ENCODE data around the gene PDE1A. TPM values are rescaled to one million over a fixed set of nuclear protein-coding genes. Genes with fewer than 3 reads are reported as not detected.

Gene PDE1A
- total RNA-seq, 2 experiments from 2014 or later, result not detected

DNA sequence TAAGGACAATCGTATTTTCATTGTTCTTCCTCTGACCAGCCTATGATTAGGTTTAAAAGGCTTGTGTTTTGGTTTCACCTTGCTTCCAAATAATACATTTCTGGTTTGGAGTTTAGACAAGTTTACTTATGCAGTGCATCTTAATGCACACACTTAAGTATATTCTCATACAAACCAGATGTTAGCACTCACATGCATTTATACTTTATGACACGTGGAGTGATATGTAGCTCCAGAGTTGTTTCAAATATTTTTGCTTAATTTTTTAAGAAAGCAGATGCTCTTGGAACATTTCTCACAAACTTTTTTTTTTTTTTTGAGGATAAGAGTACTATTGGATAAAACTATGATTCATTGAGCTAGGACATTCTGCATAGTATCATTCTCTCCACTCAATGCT, 109.9 kb downstream of the PDE1A start:
- no peaks in the 10 kb centered on the region for H3K4me1 ChIP-seq (ENCODE audit: insufficient read depth, low read length, poor library complexity, severe bottlenecking)
- CTCF ChIA-PET (ENCODE audit: unreplicated experiment), result no interaction called here
- BruUV-seq (replicated peaks), result no TSS peak
- H3K36me3 ChIP-seq (ENCODE audit: insufficient read depth, low read length), result no peaks in the 10 kb centered on the region
- no peak overlapping the region for H3K4me2 ChIP-seq (ENCODE audit: low read length)
- H3K27ac ChIP-seq (ENCODE audit: low read depth, low read length, poor library complexity, severe bottlenecking), result no peak overlapping the region
- POLR2A ChIA-PET, result interaction anchor here (0.7 kb wide), 1 partner anchor 772 kb away, joined by 3 read pairs; no protein-coding TSS in a partner anchor
- H3K9me3 ChIP-seq (ENCODE audit: low read length), result no peaks in the 10 kb centered on the region
- no peaks in the 10 kb centered on the region for H3K9me2 ChIP-seq (ENCODE audit: insufficient read depth, low read length)
- TF ChIP-seq EZH2phosphoT487 (IDR thresholded peaks at IDR 0.05; ENCODE audit: borderline replicate concordance, low read depth, low read length), result no peak
- TF ChIP-seq, protein P1, sequence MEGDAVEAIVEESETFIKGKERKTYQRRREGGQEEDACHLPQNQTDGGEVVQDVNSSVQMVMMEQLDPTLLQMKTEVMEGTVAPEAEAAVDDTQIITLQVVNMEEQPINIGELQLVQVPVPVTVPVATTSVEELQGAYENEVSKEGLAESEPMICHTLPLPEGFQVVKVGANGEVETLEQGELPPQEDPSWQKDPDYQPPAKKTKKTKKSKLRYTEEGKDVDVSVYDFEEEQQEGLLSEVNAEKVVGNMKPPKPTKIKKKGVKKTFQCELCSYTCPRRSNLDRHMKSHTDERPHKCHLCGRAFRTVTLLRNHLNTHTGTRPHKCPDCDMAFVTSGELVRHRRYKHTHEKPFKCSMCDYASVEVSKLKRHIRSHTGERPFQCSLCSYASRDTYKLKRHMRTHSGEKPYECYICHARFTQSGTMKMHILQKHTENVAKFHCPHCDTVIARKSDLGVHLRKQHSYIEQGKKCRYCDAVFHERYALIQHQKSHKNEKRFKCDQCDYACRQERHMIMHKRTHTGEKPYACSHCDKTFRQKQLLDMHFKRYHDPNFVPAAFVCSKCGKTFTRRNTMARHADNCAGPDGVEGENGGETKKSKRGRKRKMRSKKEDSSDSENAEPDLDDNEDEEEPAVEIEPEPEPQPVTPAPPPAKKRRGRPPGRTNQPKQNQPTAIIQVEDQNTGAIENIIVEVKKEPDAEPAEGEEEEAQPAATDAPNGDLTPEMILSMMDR (conservative IDR thresholded peaks at IDR 0.05; ENCODE audit: low read length), result no peak
- no peaks in the 10 kb centered on the region for H4K20me1 ChIP-seq (ENCODE audit: insufficient read depth, low read length)
- no peaks in the 10 kb centered on the region for H3K79me2 ChIP-seq (ENCODE audit: insufficient read depth, low read depth, low read length)
- no peak overlapping the region for H3K4me3 ChIP-seq (ENCODE audit: low read depth, low read length, poor library complexity, severe bottlenecking)
- intact Hi-C loops (cut with micrococcal nuclease; ENCODE audit: unreplicated experiment), result no loop called here
- H2AFZ ChIP-seq (ENCODE audit: low read length), result no peak overlapping the region
- DNase-seq (ENCODE audit: low spot score), result no peak

DNA sequence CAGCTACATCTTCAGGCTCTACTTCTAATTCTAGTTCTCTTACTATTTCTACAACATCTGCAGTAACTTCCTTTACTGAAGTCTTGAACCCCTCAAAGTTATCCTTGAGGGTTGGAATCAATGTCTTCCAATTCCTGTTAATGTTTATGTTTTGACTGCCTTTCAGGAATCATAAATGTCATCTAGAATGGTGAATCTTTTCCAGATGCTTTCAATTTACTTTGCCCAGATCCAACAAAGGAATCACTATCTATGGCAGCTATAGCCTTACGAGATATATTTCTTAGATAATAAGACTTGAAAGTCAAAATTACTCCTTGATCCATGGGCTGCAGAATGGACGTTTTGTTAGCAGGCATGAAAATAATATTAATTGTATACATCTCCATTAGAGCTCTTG, 123.9 kb downstream of the PDE1A start:
- BruUV-seq (replicated peaks), result no TSS peak
- ChIA-PET CTCF (ENCODE audit: unreplicated experiment) (no interaction called here), POLR2A (no interaction called here)
- no peak overlapping the region for H3K4me3 ChIP-seq (ENCODE audit: low read depth, low read length, poor library complexity, severe bottlenecking)
- H3K4me2 ChIP-seq (ENCODE audit: low read length), result no peak overlapping the region
- H3K9me3 ChIP-seq (ENCODE audit: low read length), result no peaks in the 10 kb centered on the region
- H3K9me2 ChIP-seq (ENCODE audit: insufficient read depth, low read length), result no peaks in the 10 kb centered on the region
- no peak for DNase-seq (ENCODE audit: low spot score)
- no peaks in the 10 kb centered on the region for H3K4me1 ChIP-seq (ENCODE audit: insufficient read depth, low read length, poor library complexity, severe bottlenecking)
- intact Hi-C loops (cut with micrococcal nuclease; ENCODE audit: unreplicated experiment), result no loop called here
- H3K79me2 ChIP-seq (ENCODE audit: insufficient read depth, low read depth, low read length), result no peaks in the 10 kb centered on the region
- no peak overlapping the region for H2AFZ ChIP-seq (ENCODE audit: low read length)
- TF ChIP-seq, protein P1 (conservative IDR thresholded peaks at IDR 0.05; ENCODE audit: low read length), result no peak
- TF ChIP-seq EZH2phosphoT487 (IDR thresholded peaks at IDR 0.05; ENCODE audit: borderline replicate concordance, low read depth, low read length), result no peak
- no peaks in the 10 kb centered on the region for H4K20me1 ChIP-seq (ENCODE audit: insufficient read depth, low read length)
- no peak overlapping the region for H3K27ac ChIP-seq (ENCODE audit: low read depth, low read length, poor library complexity, severe bottlenecking)
- no peaks in the 10 kb centered on the region for H3K36me3 ChIP-seq (ENCODE audit: insufficient read depth, low read length)

DNA sequence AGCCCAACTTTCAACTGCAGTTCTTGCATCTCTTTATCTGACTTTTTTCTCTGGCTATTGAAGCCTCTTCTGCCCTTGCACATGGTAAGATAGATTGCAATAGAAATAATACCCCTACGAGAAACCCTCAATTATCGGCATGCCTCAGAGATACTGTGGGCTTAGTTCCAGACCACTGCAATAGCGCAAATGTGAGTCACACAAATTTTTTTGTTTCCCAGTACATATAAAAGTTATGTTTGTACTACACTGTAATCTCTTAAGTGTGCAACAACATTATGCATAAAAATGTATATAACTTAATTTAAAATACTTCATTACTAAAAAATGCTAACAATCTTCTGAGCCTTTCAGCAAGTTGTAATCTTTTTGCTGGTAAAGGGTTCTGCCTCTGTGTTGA, 124.7 kb downstream of the PDE1A start:
- Histone ChIP-seq H3K4me1 (ENCODE audit: insufficient read depth, low read length, poor library complexity, severe bottlenecking) (no peaks in the 10 kb centered on the region), H3K9me3 (ENCODE audit: low read length) (no peaks in the 10 kb centered on the region), H3K27ac (ENCODE audit: low read depth, low read length, poor library complexity, severe bottlenecking) (no peak overlapping the region), H3K4me3 (ENCODE audit: low read depth, low read length, poor library complexity, severe bottlenecking) (no peak overlapping the region), H3K79me2 (ENCODE audit: insufficient read depth, low read depth, low read length) (no peaks in the 10 kb centered on the region), H3K36me3 (ENCODE audit: insufficient read depth, low read length) (no peaks in the 10 kb centered on the region), H2AFZ (ENCODE audit: low read length) (no peak overlapping the region), H3K4me2 (ENCODE audit: low read length) (no peak overlapping the region), H4K20me1 (ENCODE audit: insufficient read depth, low read length) (no peaks in the 10 kb centered on the region), H3K9me2 (ENCODE audit: insufficient read depth, low read length) (no peaks in the 10 kb centered on the region)
- TF ChIP-seq, protein P1 (conservative IDR thresholded peaks at IDR 0.05; ENCODE audit: low read length), result no peak
- TF ChIP-seq EZH2phosphoT487 (IDR thresholded peaks at IDR 0.05; ENCODE audit: borderline replicate concordance, low read depth, low read length), result no peak
- ChIA-PET POLR2A (no interaction called here), CTCF (ENCODE audit: unreplicated experiment) (no interaction called here)
- BruUV-seq (replicated peaks), result no TSS peak
- DNase-seq (ENCODE audit: low spot score), result no peak
- intact Hi-C loops (cut with micrococcal nuclease; ENCODE audit: unreplicated experiment), result no loop called here
